H9 (cell line): ENCODE results near the gene TGFA. TPM values are rescaled to one million over a fixed set of nuclear protein-coding genes. Genes with fewer than 3 reads are reported as not detected.

ENCODE experiments used
- DNase-seq: peaks from one replicate; pipeline ENCODE4 v3.0.0-alpha.2; 2017
- H2AFZ ChIP-seq: one replicate; pipeline ENCODE4 v1.6.1; 2013; ENCODE audit warnings: mild to moderate bottlenecking, low read length, control low read depth, moderate library complexity
- H2AK5ac ChIP-seq: 2 replicates; pipeline ENCODE4 v1.6.1; 2013; ENCODE audit warnings: low read length, control low read depth, mixed read lengths; ENCODE audit not compliant: insufficient read length
- H2BK120ac ChIP-seq: one replicate; pipeline ENCODE4 v1.6.1; 2013; ENCODE audit warnings: low read depth, mild to moderate bottlenecking, low read length, control low read depth, inconsistent platforms; ENCODE audit not compliant: poor library complexity, severe bottlenecking
- H2BK12ac ChIP-seq: 2 replicates; pipeline ENCODE4 v1.6.1; 2013; ENCODE audit warnings: low read length, control low read depth, mixed read lengths, low read depth; ENCODE audit not compliant: insufficient read length
- H2BK15ac ChIP-seq: 2 replicates; pipeline ENCODE4 v1.6.1; 2013; ENCODE audit warnings: low read depth, low read length, control low read depth
- H2BK20ac ChIP-seq: one replicate; pipeline ENCODE4 v1.6.1; 2013; ENCODE audit warnings: low read depth, mild to moderate bottlenecking, low read length, control low read depth, inconsistent platforms; ENCODE audit not compliant: poor library complexity, severe bottlenecking
- H2BK5ac ChIP-seq: 2 replicates; pipeline ENCODE4 v1.6.1; 2013; ENCODE audit warnings: low read length, control low read depth, mixed read lengths; ENCODE audit not compliant: insufficient read length
- H3K14ac ChIP-seq: 2 replicates; pipeline ENCODE4 v1.6.1; 2013; ENCODE audit warnings: low read length, control low read depth; ENCODE audit not compliant: insufficient read depth
- H3K18ac ChIP-seq: 2 replicates; pipeline ENCODE4 v1.6.1; 2013; ENCODE audit warnings: low read depth, mild to moderate bottlenecking, mixed read lengths, low read length, control low read depth; ENCODE audit not compliant: insufficient read length
- H3K23ac ChIP-seq: 2 replicates; pipeline ENCODE4 v1.6.1; 2013; ENCODE audit warnings: low read length, control low read depth, mixed read lengths, low read depth; ENCODE audit not compliant: insufficient read length
- H3K23me2 ChIP-seq: 2 replicates; pipeline ENCODE4 v1.6.1; 2013; ENCODE audit warnings: low read depth, mild to moderate bottlenecking, mixed read lengths, low read length, control low read depth; ENCODE audit not compliant: insufficient read length, poor library complexity, severe bottlenecking
- H3K27ac ChIP-seq: 2 replicates; pipeline ENCODE4 v1.5.1; 2013; ENCODE audit warnings: low read length, control low read depth, mixed read lengths, low read depth; ENCODE audit not compliant: insufficient read length
- H3K27me3 ChIP-seq: 2 replicates; pipeline ENCODE4 v1.6.1; 2013; ENCODE audit warnings: low read length, control low read depth, inconsistent platforms; ENCODE audit not compliant: insufficient read depth
- H3K4ac ChIP-seq: 2 replicates; pipeline ENCODE4 v1.6.1; 2013; ENCODE audit warnings: low read depth, mild to moderate bottlenecking, control low read depth, inconsistent platforms, low read length, moderate library complexity
- H3K4me1 ChIP-seq: 2 replicates; pipeline ENCODE4 v1.6.1; 2013; ENCODE audit warnings: low read length, control low read depth, inconsistent platforms; ENCODE audit not compliant: insufficient read depth
- H3K4me2 ChIP-seq: 2 replicates; pipeline ENCODE4 v1.6.1; 2013; ENCODE audit warnings: low read length, control low read depth, mixed read lengths; ENCODE audit not compliant: insufficient read length, insufficient read depth
- H3K56ac ChIP-seq: 2 replicates; pipeline ENCODE4 v1.6.1; 2013; ENCODE audit warnings: low read depth, mild to moderate bottlenecking, mixed read lengths, low read length, control low read depth; ENCODE audit not compliant: insufficient read length
- H3K79me1 ChIP-seq: 2 replicates; pipeline ENCODE4 v1.6.1; 2013; ENCODE audit warnings: low read depth, mild to moderate bottlenecking, moderate library complexity, low read length, control low read depth, inconsistent platforms; ENCODE audit not compliant: insufficient read depth, poor library complexity, severe bottlenecking
- H3K79me2 ChIP-seq: 2 replicates; pipeline ENCODE4 v1.6.1; 2013; ENCODE audit warnings: low read length, control low read depth, inconsistent platforms; ENCODE audit not compliant: insufficient read depth
- H3K9ac ChIP-seq: 2 replicates; pipeline ENCODE4 v1.6.1; 2013; ENCODE audit warnings: low read length, control low read depth, mixed read lengths; ENCODE audit not compliant: insufficient read length; ENCODE audit errors: extremely low read depth
- H3K9me3 ChIP-seq: one replicate; pipeline ENCODE4 v1.6.1; 2013; ENCODE audit warnings: low read depth, low read length, inconsistent platforms; ENCODE audit not compliant: control insufficient read depth
- H3T11ph ChIP-seq: one replicate; pipeline ENCODE4 v1.6.1; 2013; ENCODE audit warnings: mild to moderate bottlenecking, low read length, control low read depth, inconsistent platforms
- H4K20me1 ChIP-seq: one replicate; pipeline ENCODE4 v1.6.1; 2013; ENCODE audit not compliant: control insufficient read depth, insufficient read length, insufficient read depth
- H4K5ac ChIP-seq: 2 replicates; pipeline ENCODE4 v1.6.1; 2013; ENCODE audit warnings: low read depth, mild to moderate bottlenecking, mixed read lengths, low read length, control low read depth; ENCODE audit not compliant: insufficient read length
- H4K8ac ChIP-seq: replicated peaks from 2 replicates; pipeline ENCODE4 v1.6.1; 2013; ENCODE audit warnings: low read length, control low read depth, mixed read lengths, low read depth; ENCODE audit not compliant: insufficient read length
- H4K91ac ChIP-seq: 2 replicates; pipeline ENCODE4 v1.6.1; 2013; ENCODE audit warnings: low read depth, mild to moderate bottlenecking, moderate library complexity, mixed read lengths, low read length, control low read depth; ENCODE audit not compliant: insufficient read length
- H3K27ac Mint-ChIP-seq, 3 experiments: 2 replicates in 2 of 3; 3 replicates in 1 of 3; pipeline ENCODE4 v1.8.0; 2020 to 2021; ENCODE audit warnings: mixed read lengths in 3 of 3, mild to moderate bottlenecking in 1 of 3, moderate library complexity in 1 of 3
- H3K27me3 Mint-ChIP-seq: 2 replicates; pipeline ENCODE4 v1.8.0; 2021; ENCODE audit warnings: low read depth, mild to moderate bottlenecking, moderate library complexity, mixed read lengths
- H3K36me3 Mint-ChIP-seq, 3 experiments: 2 replicates in 2 of 3; 3 replicates in 1 of 3; pipeline ENCODE4 v1.8.0; 2020 to 2021; ENCODE audit warnings: low read depth in 3 of 3, mixed read lengths in 3 of 3; ENCODE audit not compliant: insufficient read depth in 1 of 3
- H3K4me1 Mint-ChIP-seq, 2 experiments: 2 replicates each; pipeline ENCODE4 v1.8.0; 2020; ENCODE audit warnings: mixed read lengths in 2 of 2
- H3K4me3 Mint-ChIP-seq, 2 experiments: 2 replicates in 1 of 2; 3 replicates in 1 of 2; pipeline ENCODE4 v1.8.0; 2020 to 2021; ENCODE audit warnings: mild to moderate bottlenecking in 2 of 2, mixed read lengths in 2 of 2, moderate library complexity in 1 of 2
- H3K9me3 Mint-ChIP-seq, 2 experiments: 2 replicates in 1 of 2; 3 replicates in 1 of 2; pipeline ENCODE4 v1.8.0; 2020; ENCODE audit warnings: mild to moderate bottlenecking in 2 of 2, mixed read lengths in 2 of 2, moderate library complexity in 1 of 2
- CTCF ChIP-seq: fragments of 200-600 bp; sonication (generic); conservative IDR thresholded peaks from 3 replicates; pipeline ENCODE4 v1.8.0; 2021; ENCODE audit warnings: antibody characterized with exemption, mild to moderate bottlenecking
- WGBS: extraction: QIAGEN DNeasy Blood & Tissue Kit; methylation state at CpG from one replicate; pipeline ENCODE4 v1.1.7; 2013; ENCODE audit warnings: missing lambda C conversion rate, low lambda C conversion rate, mixed read lengths; ENCODE audit not compliant: insufficient read length; ENCODE audit errors: extremely low coverage; 5-methylcytosine and 5-hydroxymethylcytosine counted together
- total RNA-seq: library from RNA; stranded (reverse); gene quantifications from 2 replicates; pipeline ENCODE4 v1.2.1, GENCODE V29; 2021

The TGFA gene
- total RNA-seq, 1 experiment from 2014 or later: 3.3 TPM

GRCh38 chr2:70509565-70509964 is 44.1 kb downstream of the TGFA start:
- no peaks in the 10 kb centered on the region for H3K79me2 ChIP-seq

More at GRCh38 chr2:70509565-70509964, 44.1 kb downstream of the TGFA start:
- Mint-ChIP-seq H3K4me3 (no peak overlapping the region), H3K27me3 (no peaks in the 10 kb centered on the region), H3K27ac (no peak overlapping the region), H3K36me3 (no peaks in the 10 kb centered on the region), H3K9me3 (no peaks in the 10 kb centered on the region), H3K4me1 (peaks cover 29% of the 10 kb centered on the region in 2 experiments)
- Histone ChIP-seq H2AK5ac (no peak overlapping the region), H3K56ac (no peak overlapping the region), H2AFZ (no peak overlapping the region), H3K27ac (no peak overlapping the region), H2BK20ac (no peak overlapping the region), H3K4me1 (peaks cover 9% of the 10 kb centered on the region), H4K8ac (no peak overlapping the region), H3K18ac (no peak overlapping the region), H3K4ac (no peak overlapping the region), H4K5ac (no peak overlapping the region), H3K23ac (no peak overlapping the region), H3K14ac (no peak overlapping the region), H3K23me2 (no peaks in the 10 kb centered on the region), H3K9me3 (no peaks in the 10 kb centered on the region), H2BK12ac (no peak overlapping the region), H4K91ac (no peak overlapping the region), H2BK5ac (no peak overlapping the region), H2BK120ac (no peak overlapping the region), H3K9ac (no peak overlapping the region), H3K79me1 (no peaks in the 10 kb centered on the region), H3T11ph (no peak overlapping the region), H3K4me2 (no peak overlapping the region), H2BK15ac (no peak overlapping the region), H4K20me1 (no peaks in the 10 kb centered on the region), H3K27me3 (no peaks in the 10 kb centered on the region)
- no CpG with 5 or more reads among the region's 3 CpGs for WGBS
- DNase-seq: no peak
- no peak for TF ChIP-seq CTCF
